ENCODE data around the gene RAB20.
"Not testable (repeated sequence)": the region's sequence is repeated elsewhere in the genome, so short reads cannot be mapped to it uniquely, and the experiment has no call there.

Gene RAB20

GRCh38 chr13:110561344-110562035 is at the start of gene RAB20:
TSS of gene RAB20 (minus strand) at chr13:110561722. CDS start at chr13:110561519, 203 bp downstream.
- Histone ChIP-seq H3K36me3 (ENCODE audit: control insufficient read depth in 1 of 2, insufficient read depth in 2 of 2, low read length in 2 of 2) (peaks cover 0 to 10% of the 10 kb centered on the region in 2 donors), H3K4me3 (ENCODE audit: low read depth in 1 of 2, low read length in 2 of 2) (peak within 1 kb of the TSS; percentile 91 to 92), H3K9me3 (ENCODE audit: control insufficient read depth in 1 of 2, low read length in 2 of 2) (no peaks in the 10 kb centered on the region), H3K27ac (ENCODE audit: low read depth, low read length) (peak within 1 kb of the TSS; percentile 87), H3K4me1 (ENCODE audit: control insufficient read depth in 1 of 2, insufficient read depth in 2 of 2, low read length in 2 of 2) (peaks cover 23 to 34% of the 10 kb centered on the region in 2 donors), H3K27me3 (ENCODE audit: control insufficient read depth in 1 of 2, insufficient read depth in 2 of 2, low read length in 2 of 2) (no peaks in the 10 kb centered on the region), H3K9ac (ENCODE audit: low read depth in 1 of 2, low read length in 2 of 2) (peak within 1 kb of the TSS; percentile 91 to 94)

GRCh38 chr13:110610955-110611595 is 49.6 kb upstream of the RAB20 start:
- Histone ChIP-seq H3K9ac (ENCODE audit: low read depth in 1 of 2, low read length in 2 of 2) (peak overlapping the region in 1 of 2 donors; percentile 32), H3K4me1 (ENCODE audit: control insufficient read depth in 1 of 2, insufficient read depth in 2 of 2, low read length in 2 of 2) (peaks cover 0 to 13% of the 10 kb centered on the region in 2 donors), H3K27me3 (ENCODE audit: control insufficient read depth in 1 of 2, insufficient read depth in 2 of 2, low read length in 2 of 2) (no peaks in the 10 kb centered on the region), H3K36me3 (ENCODE audit: control insufficient read depth in 1 of 2, insufficient read depth in 2 of 2, low read length in 2 of 2) (no peaks in the 10 kb centered on the region), H3K9me3 (ENCODE audit: control insufficient read depth in 1 of 2, low read length in 2 of 2) (no peaks in the 10 kb centered on the region), H3K4me3 (ENCODE audit: low read depth in 1 of 2, low read length in 2 of 2) (peak overlapping the region; percentile 32 to 57), H3K27ac (ENCODE audit: low read depth, low read length) (no peak overlapping the region)

GRCh38 chr13:110607675-110608224 is 46.2 kb upstream of the RAB20 start:
- Histone ChIP-seq H3K36me3 (ENCODE audit: control insufficient read depth in 1 of 2, insufficient read depth in 2 of 2, low read length in 2 of 2) (no peaks in the 10 kb centered on the region), H3K4me3 (ENCODE audit: low read depth in 1 of 2, low read length in 2 of 2) (no peak overlapping the region), H3K27ac (ENCODE audit: low read depth, low read length) (no peak overlapping the region), H3K27me3 (ENCODE audit: control insufficient read depth in 1 of 2, insufficient read depth in 2 of 2, low read length in 2 of 2) (no peaks in the 10 kb centered on the region), H3K4me1 (ENCODE audit: control insufficient read depth in 1 of 2, insufficient read depth in 2 of 2, low read length in 2 of 2) (peaks cover 0 to 7% of the 10 kb centered on the region in 2 donors), H3K9ac (ENCODE audit: low read depth in 1 of 2, low read length in 2 of 2) (no peak overlapping the region), H3K9me3 (ENCODE audit: control insufficient read depth in 1 of 2, low read length in 2 of 2) (no peaks in the 10 kb centered on the region)

GRCh38 chr13:110606281-110606680 is 44.8 kb upstream of the RAB20 start:
- H3K36me3 ChIP-seq (ENCODE audit: control insufficient read depth in 1 of 2, insufficient read depth in 2 of 2, low read length in 2 of 2); H3K4me1 ChIP-seq (ENCODE audit: control insufficient read depth in 1 of 2, insufficient read depth in 2 of 2, low read length in 2 of 2); H3K9me3 ChIP-seq (ENCODE audit: control insufficient read depth in 1 of 2, low read length in 2 of 2); H3K9ac ChIP-seq (ENCODE audit: low read depth in 1 of 2, low read length in 2 of 2); H3K27ac ChIP-seq (ENCODE audit: low read depth, low read length); H3K27me3 ChIP-seq (ENCODE audit: control insufficient read depth in 1 of 2, insufficient read depth in 2 of 2, low read length in 2 of 2); H3K4me3 ChIP-seq (ENCODE audit: low read depth in 1 of 2, low read length in 2 of 2): not testable (repeated sequence)

GRCh38 chr13:110605132-110605531 is 43.6 kb upstream of the RAB20 start:
- no peak overlapping the region for H3K9ac ChIP-seq (ENCODE audit: low read depth in 1 of 2, low read length in 2 of 2)
- H3K9me3 ChIP-seq (ENCODE audit: control insufficient read depth in 1 of 2, low read length in 2 of 2) = no peaks in the 10 kb centered on the region
- H3K27me3 ChIP-seq (ENCODE audit: control insufficient read depth in 1 of 2, insufficient read depth in 2 of 2, low read length in 2 of 2) = no peaks in the 10 kb centered on the region
- H3K4me3 ChIP-seq (ENCODE audit: low read depth in 1 of 2, low read length in 2 of 2) = no peak overlapping the region
- no peaks in the 10 kb centered on the region for H3K4me1 ChIP-seq (ENCODE audit: control insufficient read depth in 1 of 2, insufficient read depth in 2 of 2, low read length in 2 of 2)
- H3K27ac ChIP-seq (ENCODE audit: low read depth, low read length) = no peak overlapping the region
- no peaks in the 10 kb centered on the region for H3K36me3 ChIP-seq (ENCODE audit: control insufficient read depth in 1 of 2, insufficient read depth in 2 of 2, low read length in 2 of 2)

- Histone ChIP-seq H3K36me3 (ENCODE audit: control insufficient read depth in 1 of 2, insufficient read depth in 2 of 2, low read length in 2 of 2) (no peaks in the 10 kb centered on the region), H3K4me1 (ENCODE audit: control insufficient read depth in 1 of 2, insufficient read depth in 2 of 2, low read length in 2 of 2) (no peaks in the 10 kb centered on the region), H3K27me3 (ENCODE audit: control insufficient read depth in 1 of 2, insufficient read depth in 2 of 2, low read length in 2 of 2) (no peaks in the 10 kb centered on the region), H3K27ac (ENCODE audit: low read depth, low read length) (no peak overlapping the region), H3K9ac (ENCODE audit: low read depth in 1 of 2, low read length in 2 of 2) (no peak overlapping the region), H3K9me3 (ENCODE audit: control insufficient read depth in 1 of 2, low read length in 2 of 2) (no peaks in the 10 kb centered on the region), H3K4me3 (ENCODE audit: low read depth in 1 of 2, low read length in 2 of 2) (no peak overlapping the region)
These were observed 39.5 kb upstream of the RAB20 start for GRCh38 chr13:110600980-110601379.

- Histone ChIP-seq H3K36me3 (ENCODE audit: control insufficient read depth in 1 of 2, insufficient read depth in 2 of 2, low read length in 2 of 2) (no peaks in the 10 kb centered on the region), H3K4me3 (ENCODE audit: low read depth in 1 of 2, low read length in 2 of 2) (no peak overlapping the region), H3K27ac (ENCODE audit: low read depth, low read length) (no peak overlapping the region), H3K9ac (ENCODE audit: low read depth in 1 of 2, low read length in 2 of 2) (no peak overlapping the region), H3K27me3 (ENCODE audit: control insufficient read depth in 1 of 2, insufficient read depth in 2 of 2, low read length in 2 of 2) (no peaks in the 10 kb centered on the region), H3K9me3 (ENCODE audit: control insufficient read depth in 1 of 2, low read length in 2 of 2) (no peaks in the 10 kb centered on the region), H3K4me1 (ENCODE audit: control insufficient read depth in 1 of 2, insufficient read depth in 2 of 2, low read length in 2 of 2) (no peaks in the 10 kb centered on the region)
These were observed 38.8 kb upstream of the RAB20 start for GRCh38 chr13:110600261-110600819.

- H3K4me1 ChIP-seq (ENCODE audit: control insufficient read depth in 1 of 2, insufficient read depth in 2 of 2, low read length in 2 of 2) = no peaks in the 10 kb centered on the region
- H3K9me3 ChIP-seq (ENCODE audit: control insufficient read depth in 1 of 2, low read length in 2 of 2) = no peaks in the 10 kb centered on the region
- H3K36me3 ChIP-seq (ENCODE audit: control insufficient read depth in 1 of 2, insufficient read depth in 2 of 2, low read length in 2 of 2) = no peaks in the 10 kb centered on the region
- H3K4me3 ChIP-seq (ENCODE audit: low read depth in 1 of 2, low read length in 2 of 2) = no peak overlapping the region
- no peak overlapping the region for H3K9ac ChIP-seq (ENCODE audit: low read depth in 1 of 2, low read length in 2 of 2)
- H3K27me3 ChIP-seq (ENCODE audit: control insufficient read depth in 1 of 2, insufficient read depth in 2 of 2, low read length in 2 of 2) = no peaks in the 10 kb centered on the region
- no peak overlapping the region for H3K27ac ChIP-seq (ENCODE audit: low read depth, low read length)
These were observed 35.6 kb upstream of the RAB20 start for GRCh38 chr13:110597041-110597689.

GRCh38 chr13:110593430-110594130 is 32.1 kb upstream of the RAB20 start:
- Histone ChIP-seq H3K36me3 (ENCODE audit: control insufficient read depth in 1 of 2, insufficient read depth in 2 of 2, low read length in 2 of 2) (no peaks in the 10 kb centered on the region), H3K9ac (ENCODE audit: low read depth in 1 of 2, low read length in 2 of 2) (no peak overlapping the region), H3K4me1 (ENCODE audit: control insufficient read depth in 1 of 2, insufficient read depth in 2 of 2, low read length in 2 of 2) (no peaks in the 10 kb centered on the region), H3K27ac (ENCODE audit: low read depth, low read length) (no peak overlapping the region), H3K27me3 (ENCODE audit: control insufficient read depth in 1 of 2, insufficient read depth in 2 of 2, low read length in 2 of 2) (no peaks in the 10 kb centered on the region), H3K4me3 (ENCODE audit: low read depth in 1 of 2, low read length in 2 of 2) (no peak overlapping the region), H3K9me3 (ENCODE audit: control insufficient read depth in 1 of 2, low read length in 2 of 2) (no peaks in the 10 kb centered on the region)
